B cell (primary cell): ENCODE measurements around the gene MID1IP1. TPM values are rescaled to one million over a fixed set of nuclear protein-coding genes. Genes with fewer than 3 reads are reported as not detected.

ENCODE experiments used
- ATAC-seq: fragments of 200-7000 bp; cut with Tn5 transposase; one replicate; pipeline ENCODE4 v1.10.0; 2021; ENCODE audit warnings: low read depth, mild to moderate bottlenecking, moderate number of reproducible peaks, moderate library complexity
- CTCF ChIA-PET: fragments of 350-600 bp; sonication (Branson Sonifier 250); formaldehyde crosslinking; loops from one replicate; lab custom pipeline; 2021; ENCODE audit warnings: antibody characterized with exemption, inconsistent platforms; lab: Charles Lee
- POLR2A ChIA-PET: fragments of 350-600 bp; sonication (Branson Sonifier 250); formaldehyde crosslinking; loops from one replicate; lab custom pipeline; 2021; ENCODE audit warnings: antibody characterized with exemption; lab: Charles Lee
- DNase-seq: peaks from one replicate; pipeline ENCODE4 v3.0.0; 2013
- H2AFZ ChIP-seq: 2 replicates; pipeline ENCODE4 v1.6.1; 2012; ENCODE audit warnings: mild to moderate bottlenecking, low read depth, low read length; ENCODE audit not compliant: insufficient read depth, poor library complexity, severe bottlenecking
- H3K27ac ChIP-seq, 2 donors: 1 replicate in 1 of 2; 2 replicates in 1 of 2; pipeline ENCODE4 v1.5.1; 2012 to 2013; ENCODE audit warnings: low read length in 2 of 2, mild to moderate bottlenecking in 2 of 2, moderate library complexity in 1 of 2
- H3K27me3 ChIP-seq, 4 experiments: fragments of 200-600 bp in 1 of 4; sonication (generic) in 1 of 4; replicated peaks in 1 of 4; 1 replicate in 2 of 4; 2 replicates in 2 of 4; pipeline versions ENCODE4 v1.6.1 to v1.7.0; 2013 to 2016; ENCODE audit warnings: low read length in 3 of 4, mild to moderate bottlenecking in 2 of 4, mixed read lengths in 1 of 4, moderate library complexity in 1 of 4; ENCODE audit not compliant: insufficient read depth in 4 of 4, control insufficient read depth in 3 of 4; ENCODE audit errors: control extremely low read depth in 1 of 4
- H3K36me3 ChIP-seq, 2 experiments: replicated peaks in 1 of 2; 1 replicate in 1 of 2; 2 replicates in 1 of 2; pipeline versions ENCODE4 v1.6.1 to v1.7.1; 2013; ENCODE audit warnings: low read length in 1 of 2; ENCODE audit not compliant: insufficient read depth in 2 of 2, control insufficient read depth in 1 of 2; ENCODE audit errors: control extremely low read depth in 1 of 2, extremely low read depth in 1 of 2
- H3K4me1 ChIP-seq, 2 donors: fragments of 200-600 bp in 1 of 2; sonication (generic) in 1 of 2; 1 replicate in 1 of 2; 2 replicates in 1 of 2; pipeline versions ENCODE4 v1.5.1 to v1.6.1; 2013 to 2017; ENCODE audit warnings: low read length in 2 of 2; ENCODE audit not compliant: control insufficient read depth in 2 of 2, insufficient read depth in 2 of 2
- H3K4me2 ChIP-seq: replicated peaks from 2 replicates; pipeline ENCODE3; 2012; ENCODE audit warnings: mild to moderate bottlenecking, low read depth, low read length; ENCODE audit not compliant: poor library complexity, severe bottlenecking
- H3K4me3 ChIP-seq, 5 experiments: fragments of 200-600 bp in 1 of 5; sonication (generic) in 1 of 5; 1 replicate in 3 of 5; 2 replicates in 2 of 5; pipeline versions ENCODE4 v1.5.1 to v1.7.0; 2011 to 2016; ENCODE audit warnings: low read length in 4 of 5, mild to moderate bottlenecking in 4 of 5, low read depth in 2 of 5, control low read depth in 1 of 5, moderate library complexity in 1 of 5; ENCODE audit not compliant: insufficient read depth in 1 of 5; ENCODE audit errors: control extremely low read depth in 1 of 5, extremely low read depth in 1 of 5
- H3K79me2 ChIP-seq: fragments of 200-600 bp; sonication (generic); one replicate; pipeline ENCODE4 v1.6.0; 2016; ENCODE audit warnings: low read length; ENCODE audit not compliant: control insufficient read depth, insufficient read depth
- H3K9ac ChIP-seq: fragments of 200-600 bp; sonication (generic); 2 replicates; pipeline ENCODE4 v1.6.1; 2017; ENCODE audit warnings: mild to moderate bottlenecking, low read length, moderate library complexity
- H3K9me3 ChIP-seq, 3 donors: one replicate each; pipeline versions ENCODE4 v1.6.1 to v1.7.1; 2013; ENCODE audit warnings: low read length in 2 of 3; ENCODE audit not compliant: control insufficient read depth in 2 of 3, insufficient read depth in 1 of 3; ENCODE audit errors: control extremely low read depth in 1 of 3
- H4K20me1 ChIP-seq: 2 replicates; pipeline ENCODE4 v1.6.0; 2012; ENCODE audit warnings: mild to moderate bottlenecking, low read length; ENCODE audit not compliant: insufficient read depth, control insufficient read depth, poor library complexity, severe bottlenecking
- H3K27ac Mint-ChIP-seq: one replicate; pipeline ENCODE4 v1.8.0; 2021; ENCODE audit warnings: mixed read lengths
- H3K27me3 Mint-ChIP-seq: one replicate; pipeline ENCODE4 v1.8.0; 2021; ENCODE audit warnings: mixed read lengths
- H3K4me1 Mint-ChIP-seq: one replicate; pipeline ENCODE4 v1.8.0; 2021; ENCODE audit warnings: mixed read lengths
- H3K4me3 Mint-ChIP-seq: one replicate; pipeline ENCODE4 v1.8.0; 2021; ENCODE audit warnings: mixed read lengths
- H3K9me3 Mint-ChIP-seq: one replicate; pipeline ENCODE4 v1.8.0; 2022; ENCODE audit warnings: mixed read lengths; ENCODE audit not compliant: insufficient read depth
- CTCF ChIP-seq: fragments of 200-600 bp; IDR thresholded peaks from one replicate; pipeline ENCODE4 v1.8.0; 2022; ENCODE audit warnings: antibody characterized with exemption, mild to moderate bottlenecking
- EZH2 ChIP-seq: IDR thresholded peaks from 2 replicates; pipeline ENCODE4 v1.6.1; 2012; ENCODE audit warnings: borderline replicate concordance, low read depth, mild to moderate bottlenecking, moderate library complexity, low read length; ENCODE audit not compliant: insufficient read depth, poor library complexity, severe bottlenecking
- WGBS: methylation state at CpG from one replicate; pipeline ENCODE4 v1.1.5; 2013; ENCODE audit warnings: missing lambda C conversion rate; ENCODE audit not compliant: insufficient coverage; 5-methylcytosine and 5-hydroxymethylcytosine counted together
- intact Hi-C: fragments of 100-400 bp; cut with micrococcal nuclease; formaldehyde crosslinking; loops from one replicate; pipeline ENCODE4 v1.10.0; 2022
- polyA plus RNA-seq: library from polyadenylated mRNA; depleted of rRNA; stranded (reverse); fragments of >200 nt; gene quantifications from 2 replicates; pipeline ENCODE4 v1.2.3, GENCODE V29; 2012
- total RNA-seq, 2 donors: library from RNA; stranded (reverse); fragments of 120-200 nt in 1 of 2; gene quantifications; 1 replicate in 1 of 2; 2 replicates in 1 of 2; pipeline versions ENCODE4 v1.2.3 to v1.2.4, GENCODE V29; 2013 to 2022

MID1IP1 gene
- total and polyA plus RNA-seq, 2 donors (not counting 1 experiment from before 2014, with no cell fraction given), result 28.2 to 46.2 TPM

GRCh38 chrX:38850807-38851544 lies 49.7 kb downstream of the MID1IP1 start:
- no peak overlapping the region for H3K4me3 ChIP-seq
- 100% methylated on average over 1 of the region's 6 CpGs for WGBS
- Mint-ChIP-seq H3K27ac (no peak overlapping the region), H3K4me1 (peaks cover 5% of the 10 kb centered on the region), H3K9me3 (no peaks in the 10 kb centered on the region), H3K27me3 (no peaks in the 10 kb centered on the region), H3K4me3 (no peak overlapping the region)
- H3K27me3 ChIP-seq, result no peaks in the 10 kb centered on the region
- intact Hi-C loops, result no loop called here
- no peaks in the 10 kb centered on the region for H4K20me1 ChIP-seq
- H3K9ac ChIP-seq, result no peak overlapping the region
- no peaks in the 10 kb centered on the region for H3K79me2 ChIP-seq
- H3K36me3 ChIP-seq, result no peaks in the 10 kb centered on the region
- H3K4me1 ChIP-seq, result no peaks in the 10 kb centered on the region
- DNase-seq (no peak), ATAC-seq (no peak)
- no peak overlapping the region for H2AFZ ChIP-seq
- TF ChIP-seq EZH2 (no peak), CTCF (no peak)
- ChIA-PET CTCF (no interaction called here), POLR2A (no interaction called here)
- H3K9me3 ChIP-seq, result no peaks in the 10 kb centered on the region
- H3K27ac ChIP-seq, result no peak overlapping the region
- no peak overlapping the region for H3K4me2 ChIP-seq

- no peak overlapping the region for H3K4me3 Mint-ChIP-seq
- no peaks in the 10 kb centered on the region for H3K27me3 Mint-ChIP-seq
- peaks cover 5% of the 10 kb centered on the region for H3K4me1 Mint-ChIP-seq
- no peak overlapping the region for H3K4me3 ChIP-seq
- no peak overlapping the region for H3K27ac Mint-ChIP-seq
- DNase-seq, result no peak
- intact Hi-C loops, result no loop called here
- no peak for TF ChIP-seq CTCF
- TF ChIP-seq EZH2, result no peak
- CTCF ChIA-PET, result no interaction called here
- no peak overlapping the region for H3K4me2 ChIP-seq
- H2AFZ ChIP-seq, result no peak overlapping the region
- no peaks in the 10 kb centered on the region for H3K27me3 ChIP-seq
- no CpG with 5 or more reads among the region's 3 CpGs for WGBS
- no peaks in the 10 kb centered on the region for H3K9me3 ChIP-seq
- H3K36me3 ChIP-seq, result no peaks in the 10 kb centered on the region
- no peak overlapping the region for H3K27ac ChIP-seq
- no peak for ATAC-seq
- H3K9me3 Mint-ChIP-seq, result no peaks in the 10 kb centered on the region
- no peaks in the 10 kb centered on the region for H4K20me1 ChIP-seq
- POLR2A ChIA-PET, result no interaction called here
- no peaks in the 10 kb centered on the region for H3K4me1 ChIP-seq
- no peak overlapping the region for H3K9ac ChIP-seq
- no peaks in the 10 kb centered on the region for H3K79me2 ChIP-seq
Observed at GRCh38 chrX:38854305-38854704, 53.0 kb downstream of the MID1IP1 start.
